Activated naive CD8-positive, alpha-beta T cell (primary cell): ENCODE data around the gene CXCR6.
"Not testable (repeated sequence)": the region's sequence is repeated elsewhere in the genome, so short reads cannot be mapped to it uniquely, and the experiment has no call there.

Experiments
- H3K27ac Mint-ChIP-seq: one replicate; pipeline ENCODE4 v1.8.0; 2021; ENCODE audit warnings: mixed read lengths
- H3K27me3 Mint-ChIP-seq: one replicate; pipeline ENCODE4 v1.8.0; 2021; ENCODE audit warnings: mixed read lengths
- H3K36me3 Mint-ChIP-seq: one replicate; pipeline ENCODE4 v1.8.0; 2021; ENCODE audit warnings: mixed read lengths
- H3K4me1 Mint-ChIP-seq: one replicate; pipeline ENCODE4 v1.8.0; 2021; ENCODE audit warnings: low read depth, mixed read lengths
- H3K4me3 Mint-ChIP-seq: one replicate; pipeline ENCODE4 v1.8.0; 2021; ENCODE audit warnings: mild to moderate bottlenecking, mixed read lengths
- H3K9me3 Mint-ChIP-seq: one replicate; pipeline ENCODE4 v1.8.0; 2021; ENCODE audit warnings: low read depth, mixed read lengths

CXCR6 gene

DNA sequence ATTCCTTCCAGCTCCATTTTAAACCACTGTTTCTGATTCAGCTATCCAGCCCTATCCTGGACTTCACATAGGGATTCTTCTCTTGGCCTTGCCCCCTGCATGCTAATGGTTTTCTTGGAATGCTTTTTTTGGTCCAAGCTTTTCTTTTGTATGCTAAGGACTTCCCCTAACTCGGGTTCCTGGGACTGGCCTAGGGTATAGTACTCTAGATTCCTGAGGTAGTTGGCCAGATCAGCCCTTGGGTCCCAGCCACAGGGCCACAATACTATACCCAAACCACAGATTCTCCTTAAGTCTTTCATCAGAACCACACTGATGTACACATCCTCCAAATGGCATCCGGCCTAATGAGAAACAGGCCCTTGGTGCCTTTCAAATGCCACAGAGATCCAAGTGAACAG lies 49.6 kb downstream of the CXCR6 start:
- no peaks in the 10 kb centered on the region for H3K27me3 Mint-ChIP-seq
- H3K9me3 Mint-ChIP-seq = no peaks in the 10 kb centered on the region
- peak overlapping the region; percentile 70 for H3K4me3 Mint-ChIP-seq
- peaks cover 63% of the 10 kb centered on the region for H3K4me1 Mint-ChIP-seq
- H3K36me3 Mint-ChIP-seq = peaks cover 11% of the 10 kb centered on the region
- H3K27ac Mint-ChIP-seq = peak overlapping the region; percentile 34

DNA sequence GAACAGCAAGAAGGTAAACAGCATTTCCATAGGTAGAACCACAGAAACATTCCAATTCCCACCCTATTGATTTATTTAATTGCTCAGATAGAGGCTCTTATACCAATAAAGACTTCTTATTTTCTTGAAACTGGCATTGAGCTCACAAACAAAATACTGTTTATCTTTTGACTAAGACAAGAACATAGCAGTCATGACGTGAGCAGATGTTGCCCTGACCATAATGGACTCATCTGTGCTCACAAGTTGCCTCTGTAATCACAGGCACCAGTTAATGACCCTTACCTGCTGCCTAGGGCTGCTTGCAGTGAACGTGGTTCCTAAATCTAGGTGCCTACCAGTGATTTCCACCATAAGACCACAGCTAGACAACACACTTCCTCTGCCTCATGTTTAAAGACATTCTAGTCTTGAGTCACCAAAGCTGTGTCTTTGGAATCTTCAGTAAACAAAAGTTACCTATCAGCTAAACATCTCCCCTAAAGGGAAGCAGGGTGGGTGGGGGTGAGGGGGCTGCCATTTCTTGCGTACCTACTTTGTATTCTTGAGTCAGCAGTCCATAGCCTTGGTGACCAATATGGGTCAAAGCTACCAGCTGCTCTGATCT lies 50.3 kb downstream of the CXCR6 start:
- Mint-ChIP-seq H3K4me1 (peaks cover 58% of the 10 kb centered on the region), H3K27me3 (no peaks in the 10 kb centered on the region), H3K36me3 (peaks cover 8% of the 10 kb centered on the region), H3K4me3 (peak overlapping the region; percentile 70), H3K27ac (peak overlapping the region; percentile 58), H3K9me3 (no peaks in the 10 kb centered on the region)

DNA sequence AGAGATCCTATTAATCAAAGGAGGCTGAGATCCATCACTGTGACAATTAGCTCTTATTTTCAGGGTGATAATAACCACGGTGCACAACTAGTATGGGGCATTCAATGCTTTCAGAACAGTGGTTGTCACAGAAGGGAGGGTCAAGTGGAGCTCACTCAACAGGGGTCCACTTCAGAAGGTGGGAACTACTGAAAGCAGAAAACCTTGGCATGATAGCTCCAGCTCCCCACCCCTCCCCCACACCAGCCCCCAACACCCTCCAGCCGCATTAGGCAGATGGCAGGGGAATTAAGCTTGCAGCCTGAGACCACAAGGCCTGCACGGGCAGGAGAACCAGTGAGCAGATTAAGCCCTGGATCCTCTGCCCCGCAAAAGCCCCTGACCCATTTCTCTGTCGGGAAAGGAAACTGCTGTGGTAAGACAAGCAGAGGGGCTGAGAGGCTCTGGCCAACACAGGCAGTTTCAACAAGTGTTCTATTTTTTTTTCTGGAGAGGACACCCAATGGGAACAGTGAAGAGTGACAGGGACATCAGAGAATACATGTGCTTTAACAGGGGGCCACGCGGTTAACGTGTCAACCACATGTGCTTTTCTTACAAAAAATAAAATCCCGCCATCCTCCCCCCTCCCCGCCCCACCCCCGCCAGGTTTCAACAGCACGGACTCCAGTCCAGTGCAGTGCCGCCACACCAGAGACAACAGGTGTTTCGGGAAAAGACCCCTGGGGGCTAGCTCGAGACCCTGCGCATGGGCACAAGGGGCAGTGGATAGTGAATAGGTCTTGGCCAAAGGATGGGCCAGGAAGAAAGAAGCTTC lies 51.4 kb downstream of the CXCR6 start:
- H3K4me3 Mint-ChIP-seq = peak overlapping the region; percentile 87
- no peaks in the 10 kb centered on the region for H3K9me3 Mint-ChIP-seq
- H3K4me1 Mint-ChIP-seq = peaks cover 48% of the 10 kb centered on the region
- peaks cover 8% of the 10 kb centered on the region for H3K36me3 Mint-ChIP-seq
- H3K27ac Mint-ChIP-seq = peak overlapping the region; percentile 90
- H3K27me3 Mint-ChIP-seq = no peaks in the 10 kb centered on the region

DNA sequence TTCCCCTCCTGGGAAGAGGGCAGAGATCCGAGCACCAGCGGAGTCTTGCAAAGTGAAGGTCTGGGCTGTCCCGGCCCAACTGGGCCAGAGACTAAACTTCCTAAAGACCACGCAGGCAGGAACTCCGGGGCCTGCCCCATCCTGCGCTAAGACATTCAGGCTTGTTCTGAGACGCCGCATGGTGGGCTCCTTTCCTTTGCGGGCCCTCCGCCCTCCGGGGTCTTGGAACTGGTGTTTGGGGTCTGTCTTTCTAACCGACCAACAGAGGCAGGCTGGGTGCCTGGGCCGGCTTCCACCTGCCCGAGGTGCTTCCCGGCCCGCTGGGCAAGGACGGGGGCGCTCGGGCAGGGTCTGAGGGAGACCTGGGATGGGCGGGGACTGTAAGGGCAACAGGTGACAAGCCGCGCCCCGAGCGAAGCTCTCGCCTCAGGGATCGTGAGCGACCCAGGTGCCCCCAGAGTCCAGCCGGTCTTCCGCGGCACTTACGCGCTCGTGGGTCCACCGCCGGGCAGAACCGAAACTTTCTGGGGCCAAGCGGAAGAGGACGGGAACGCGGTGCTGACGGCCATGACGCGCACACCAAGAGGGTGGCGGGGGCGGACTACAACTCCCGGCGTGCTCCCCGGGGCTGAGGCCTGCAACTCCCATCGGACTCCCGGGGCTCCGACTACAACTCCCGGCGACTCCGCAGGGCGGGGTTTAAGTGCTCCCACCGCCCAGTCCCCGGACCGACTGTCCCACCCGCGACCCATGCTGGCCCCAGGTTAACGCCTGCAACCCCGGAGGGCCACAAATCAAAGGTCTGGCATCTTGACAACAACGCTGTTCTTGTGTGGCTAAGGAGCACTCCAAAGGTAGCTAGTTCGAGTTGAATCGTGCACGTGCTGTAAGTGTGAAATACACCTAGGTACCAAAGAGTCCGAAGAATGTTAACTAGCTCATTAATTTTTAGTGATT lies 52.2 kb downstream of the CXCR6 start, which contains the start of gene FYCO1:
Gene FYCO1 (minus strand): TSS at position 589 of the 957 bp plus-strand sequence. CDS start 10,914 bp downstream, outside the sequence.
- no peaks in the 10 kb centered on the region for H3K27me3 Mint-ChIP-seq
- peaks cover 40% of the 10 kb centered on the region for H3K4me1 Mint-ChIP-seq
- peak within 1 kb of the TSS; percentile 87 for H3K4me3 Mint-ChIP-seq
- peaks cover 5% of the 10 kb centered on the region for H3K36me3 Mint-ChIP-seq
- peak within 1 kb of the TSS; percentile 90 for H3K27ac Mint-ChIP-seq
- H3K9me3 Mint-ChIP-seq = no peaks in the 10 kb centered on the region

DNA sequence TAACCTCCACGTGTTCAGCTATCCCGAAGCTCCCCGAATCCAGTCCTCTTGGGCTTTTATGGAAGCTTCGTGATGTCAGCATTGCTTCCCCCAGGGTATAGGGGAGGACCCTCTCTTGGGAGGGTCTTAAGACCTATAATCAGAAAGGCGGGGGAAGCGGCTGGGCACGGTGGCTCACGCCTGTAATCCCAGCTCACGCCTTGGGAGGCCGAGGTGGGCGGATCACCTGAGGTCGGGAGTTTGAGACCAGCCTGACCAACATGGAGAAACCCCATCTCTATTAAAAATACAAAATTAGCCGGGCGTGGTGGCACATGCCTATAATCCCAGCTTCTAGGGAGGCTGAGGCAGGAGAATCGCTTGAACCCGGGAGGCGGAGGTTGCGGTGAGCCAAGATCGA lies 54.2 kb downstream of the CXCR6 start:
- H3K36me3 Mint-ChIP-seq, H3K27ac Mint-ChIP-seq, H3K27me3 Mint-ChIP-seq, H3K9me3 Mint-ChIP-seq, H3K4me3 Mint-ChIP-seq: not testable (repeated sequence)
- peaks cover 26% of the 10 kb centered on the region for H3K4me1 Mint-ChIP-seq

DNA sequence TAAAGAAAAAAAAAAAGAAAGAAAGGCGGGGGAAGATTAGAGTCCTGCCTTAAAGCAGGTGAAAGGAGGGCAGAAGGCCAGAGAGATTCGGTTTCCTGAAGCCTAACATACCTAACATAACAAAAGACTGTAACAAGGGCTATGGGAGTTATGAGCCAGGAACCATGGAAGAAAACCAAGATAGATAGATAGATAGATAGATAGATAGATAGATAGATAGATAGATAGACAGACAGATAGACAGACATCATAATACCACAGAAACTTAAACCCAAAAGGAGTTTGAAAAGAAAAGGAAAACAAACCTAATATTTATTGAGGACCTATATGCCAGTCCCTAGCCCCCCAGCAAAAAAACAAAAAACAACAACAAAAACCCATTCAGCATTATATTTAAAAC lies 54.7 kb downstream of the CXCR6 start:
- H3K27me3 Mint-ChIP-seq = no peaks in the 10 kb centered on the region
- H3K27ac Mint-ChIP-seq = no peak overlapping the region
- peaks cover 22% of the 10 kb centered on the region for H3K4me1 Mint-ChIP-seq
- H3K4me3 Mint-ChIP-seq = no peak overlapping the region
- peaks cover 4% of the 10 kb centered on the region for H3K36me3 Mint-ChIP-seq
- H3K9me3 Mint-ChIP-seq = no peaks in the 10 kb centered on the region
